GM12872 (cell line): ENCODE measurements around the gene SLC34A1.

Experiments used
- CTCF ChIP-seq: IDR thresholded peaks from 3 replicates; pipeline ENCODE4 v1.5.1; 2011; ENCODE audit warnings: low read depth, mild to moderate bottlenecking, low read length, moderate library complexity; ENCODE audit not compliant: insufficient read depth

The SLC34A1 gene

DNA sequence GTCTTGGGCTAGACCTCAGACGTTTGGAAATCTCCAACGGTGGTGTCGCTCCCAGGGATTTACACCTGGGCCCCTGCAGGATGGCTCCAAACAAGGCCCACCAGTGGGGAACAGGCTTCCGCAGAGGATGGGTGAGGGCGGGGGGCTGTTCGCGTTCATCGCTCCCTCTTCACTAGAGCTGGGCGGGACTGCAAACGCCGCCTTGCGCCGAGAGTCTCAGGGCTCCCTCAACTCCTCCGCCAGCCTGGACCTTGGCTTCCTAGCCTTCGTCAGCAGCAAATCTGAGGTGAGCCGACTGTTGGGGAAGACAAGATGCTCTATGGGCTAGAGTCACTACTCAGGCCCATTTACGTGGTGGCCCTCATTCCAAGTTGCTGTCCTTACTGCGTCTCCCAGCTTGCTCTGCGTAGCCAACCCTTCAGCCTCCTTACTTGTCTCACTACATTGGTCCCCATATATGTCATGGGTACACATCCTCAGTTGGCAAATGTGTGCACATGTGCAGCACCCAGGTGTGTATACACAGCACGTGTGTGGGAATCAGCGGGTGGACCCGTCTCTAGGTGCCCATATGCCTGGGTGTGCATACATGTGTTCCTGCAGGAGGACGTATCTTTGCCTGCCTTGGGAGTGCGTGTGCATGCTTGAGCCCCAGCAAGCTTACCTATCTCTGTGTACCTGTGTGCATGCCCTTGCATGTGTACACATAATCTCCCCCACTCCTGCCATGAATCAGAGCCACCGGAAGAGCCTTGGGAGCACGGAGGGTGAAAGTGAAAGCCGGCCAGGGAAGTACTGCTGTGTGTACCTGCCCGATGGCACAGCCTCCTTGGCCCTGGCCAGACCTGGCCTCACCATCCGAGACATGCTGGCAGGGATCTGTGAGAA, 16.0 kb upstream of the SLC34A1 start:
- no peak for TF ChIP-seq CTCF

DNA sequence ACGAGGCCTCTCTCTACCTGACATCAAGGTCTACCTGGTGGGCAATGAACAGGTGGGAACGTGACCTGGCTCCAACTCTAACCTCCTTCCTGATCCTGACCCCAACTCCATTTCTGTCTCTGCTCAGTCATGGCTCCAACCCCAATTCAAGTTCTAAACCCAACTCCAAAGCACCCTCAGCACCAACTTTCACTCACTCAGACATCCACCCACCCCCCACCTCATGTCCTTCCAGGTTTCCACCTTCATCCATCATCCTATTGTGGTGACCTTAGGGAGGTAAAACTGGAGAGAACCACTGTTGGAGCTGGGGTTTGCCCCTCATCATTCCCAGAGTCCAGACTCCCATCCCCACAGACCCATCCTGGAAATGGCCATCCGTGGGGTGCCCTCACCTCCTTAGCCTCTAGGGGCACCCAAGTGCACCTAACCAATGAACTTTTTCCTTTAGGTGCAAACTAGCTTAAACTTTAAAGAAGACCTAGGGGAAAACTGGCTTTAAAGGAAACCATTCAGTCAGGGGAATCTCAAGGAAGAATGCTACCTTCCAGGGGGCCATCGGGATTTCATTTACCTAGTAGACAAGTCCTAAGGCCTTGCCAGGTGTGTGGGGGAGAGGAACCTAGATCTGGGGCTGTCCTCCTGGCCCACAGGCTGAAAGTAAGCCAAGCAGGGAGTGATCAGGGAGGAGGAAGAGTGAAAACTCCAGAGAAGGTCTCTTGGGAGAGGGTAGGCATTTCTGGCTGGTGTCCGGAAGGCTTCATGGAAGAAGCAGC, 15.2 kb upstream of the SLC34A1 start:
- TF ChIP-seq CTCF, result peak; percentile 87

DNA sequence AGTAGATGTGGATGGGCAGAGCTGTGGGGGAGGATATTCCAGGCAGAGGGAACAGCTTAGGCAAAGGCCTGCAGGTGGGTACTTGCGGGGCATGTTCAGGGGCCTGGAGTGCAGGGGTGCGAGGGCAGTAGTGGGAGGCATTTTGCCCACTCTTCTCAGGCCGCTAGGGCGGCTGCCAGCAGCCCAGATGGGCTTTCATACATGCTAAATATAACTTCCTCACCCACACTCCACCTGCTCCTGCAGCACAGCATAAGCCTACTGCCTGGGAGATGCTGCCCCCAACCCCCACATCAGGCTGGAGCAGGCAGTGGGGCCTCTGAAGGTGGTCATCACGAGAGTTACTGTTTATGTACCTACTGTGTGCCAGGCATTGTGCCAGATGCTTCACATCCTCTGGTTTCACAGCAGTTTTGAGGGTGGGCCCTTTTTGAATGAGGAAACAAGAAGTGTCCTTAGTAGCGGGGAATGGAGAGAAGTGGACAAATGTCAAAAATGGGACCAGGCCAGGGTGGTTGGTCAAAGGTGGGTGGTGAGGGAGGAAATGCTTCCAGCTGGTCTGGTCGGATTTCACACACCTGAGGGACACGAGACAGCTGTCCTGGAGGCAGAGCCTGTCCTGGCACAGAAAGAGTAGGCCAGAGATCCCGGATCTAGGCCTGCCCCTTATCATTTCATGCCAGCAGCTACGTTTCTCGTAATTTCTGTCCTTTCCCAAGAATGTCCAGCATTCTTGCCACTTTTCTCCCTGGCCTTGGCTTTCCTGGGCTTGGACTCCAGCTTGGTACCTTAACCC, 14.4 kb upstream of the SLC34A1 start:
- no peak for TF ChIP-seq CTCF

DNA sequence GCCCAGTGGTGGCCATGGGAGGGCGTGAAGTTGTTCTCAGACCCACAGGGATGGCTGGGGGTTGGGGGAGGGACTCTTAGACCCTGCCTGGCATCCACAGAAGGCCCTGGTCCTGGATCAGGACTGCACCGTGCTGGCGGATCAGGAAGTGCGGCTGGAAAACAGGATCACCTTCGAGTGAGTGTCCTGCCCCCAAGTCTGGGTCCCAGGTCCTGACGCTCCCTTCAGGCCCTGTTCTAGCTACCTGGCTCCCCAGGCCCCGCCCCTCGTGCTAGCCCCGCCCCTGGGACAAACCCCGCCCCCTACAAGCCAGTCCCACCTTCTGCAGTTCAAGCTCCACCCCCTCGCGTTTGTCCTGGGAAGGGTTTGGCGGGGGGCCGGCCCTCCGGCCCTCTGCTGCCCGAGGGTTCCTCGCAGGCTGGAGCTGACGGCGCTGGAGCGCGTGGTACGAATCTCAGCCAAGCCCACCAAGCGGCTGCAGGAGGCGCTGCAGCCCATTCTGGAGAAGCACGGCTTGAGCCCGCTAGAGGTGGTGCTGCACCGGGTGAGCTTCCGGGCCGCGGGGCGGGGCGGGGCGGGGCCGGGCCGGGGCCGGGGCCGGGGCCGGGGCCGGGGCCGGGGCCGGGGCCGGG, 13.6 kb upstream of the SLC34A1 start:
- peak; percentile 52 for TF ChIP-seq CTCF

DNA sequence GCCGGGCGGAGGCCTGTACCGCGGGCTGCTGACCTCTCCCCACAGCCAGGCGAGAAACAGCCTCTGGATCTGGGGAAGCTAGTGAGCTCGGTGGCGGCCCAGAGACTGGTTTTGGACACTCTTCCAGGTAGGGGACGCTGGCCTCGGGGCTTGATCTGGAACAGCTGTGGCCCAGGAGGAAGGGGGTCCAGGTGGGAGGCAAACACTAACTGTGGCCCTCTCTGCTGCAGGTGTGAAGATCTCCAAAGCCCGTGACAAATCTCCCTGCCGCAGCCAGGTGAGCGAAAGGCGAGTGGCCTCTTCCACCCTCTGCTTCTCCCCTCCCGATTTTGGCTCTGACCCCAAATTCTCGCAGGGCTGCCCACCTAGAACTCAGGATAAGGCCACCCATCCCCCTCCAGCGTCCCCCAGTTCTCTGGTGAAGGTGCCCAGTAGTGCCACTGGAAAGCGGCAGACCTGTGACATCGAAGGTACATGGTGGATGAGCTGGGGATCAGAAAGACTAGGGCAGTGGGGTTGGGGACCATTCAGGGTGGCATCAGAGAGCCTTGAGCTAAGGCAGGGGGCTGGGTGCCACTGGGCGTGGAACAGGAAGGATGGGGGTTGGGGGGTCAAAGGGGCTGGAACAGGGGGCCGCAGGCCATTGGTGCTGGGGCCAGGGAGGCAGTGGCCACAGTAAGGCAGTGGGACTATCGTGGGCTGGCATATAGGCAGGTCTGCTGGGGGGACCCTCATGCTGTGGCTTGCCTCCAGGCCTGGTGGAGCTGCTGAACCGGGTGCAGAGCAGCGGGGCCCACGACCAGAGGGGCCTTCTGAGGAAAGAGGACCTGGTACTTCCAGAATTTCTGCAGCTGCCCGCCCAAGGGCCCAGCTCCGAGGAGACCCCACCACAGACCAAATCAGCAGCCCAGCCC, 12.9 kb upstream of the SLC34A1 start:
- TF ChIP-seq CTCF, result no peak

DNA sequence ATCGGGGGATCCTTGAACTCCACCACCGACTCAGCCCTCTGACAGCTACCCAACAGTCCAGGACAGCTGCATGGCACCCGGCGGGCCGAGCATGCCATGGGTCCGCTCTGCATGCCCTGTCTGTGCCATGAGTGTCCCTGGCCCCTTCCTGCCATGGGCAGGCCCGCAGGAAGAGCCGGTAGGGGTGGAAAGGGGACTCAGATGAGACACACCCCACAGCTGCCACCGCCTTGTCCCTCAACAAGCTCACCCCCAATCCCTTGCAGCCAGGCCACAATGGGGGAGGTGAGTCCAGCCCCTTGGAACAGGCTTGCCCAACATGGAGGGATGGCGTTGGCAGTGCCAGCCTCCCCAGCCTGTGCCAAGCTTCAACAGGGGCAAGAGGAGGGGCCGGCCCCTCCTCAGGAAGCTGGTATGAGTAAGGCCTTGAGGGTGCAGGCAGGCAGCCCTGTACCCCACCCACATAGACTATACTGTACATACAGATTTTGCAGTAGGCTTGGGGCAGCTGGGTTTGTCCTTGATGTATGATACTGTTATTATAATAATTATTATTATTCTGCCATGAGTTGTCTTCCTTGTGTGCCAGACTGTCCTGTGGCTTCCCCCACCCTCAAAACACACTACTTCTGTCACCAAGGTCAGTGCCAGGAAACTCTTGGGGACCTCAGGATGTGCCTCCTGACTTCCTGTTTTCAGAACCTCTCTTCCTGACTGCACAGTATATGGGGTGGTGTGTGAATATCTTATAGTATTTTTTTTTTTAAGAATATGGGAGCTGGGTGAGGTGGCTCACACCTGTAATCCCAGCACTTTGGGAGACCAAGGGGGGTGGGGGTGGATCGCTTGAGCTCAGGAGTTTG, 12.0 kb upstream of the SLC34A1 start:
- TF ChIP-seq CTCF, result no peak
